HFFc6 (cell line): ENCODE results near the gene UMODL1. TPM values are rescaled to one million over a fixed set of nuclear protein-coding genes. Genes with fewer than 3 reads are reported as not detected.

Experiments
- DNase-seq: peaks from one replicate; pipeline ENCODE4 v3.0.0-alpha.2; 2018
- H3K27ac Mint-ChIP-seq: 2 replicates; pipeline ENCODE4 v1.8.0; 2020; ENCODE audit warnings: mild to moderate bottlenecking, mixed read lengths
- H3K27me3 Mint-ChIP-seq: 2 replicates; pipeline ENCODE4 v1.8.0; 2021; ENCODE audit warnings: mild to moderate bottlenecking, moderate library complexity, mixed read lengths; ENCODE audit not compliant: insufficient read depth
- H3K36me3 Mint-ChIP-seq: 2 replicates; pipeline ENCODE4 v1.8.0; 2021; ENCODE audit warnings: low read depth, mixed read lengths
- H3K4me1 Mint-ChIP-seq: 2 replicates; pipeline ENCODE4 v1.8.0; 2020; ENCODE audit warnings: low read depth, mixed read lengths
- H3K4me3 Mint-ChIP-seq: 2 replicates; pipeline ENCODE4 v1.8.0; 2020; ENCODE audit warnings: mild to moderate bottlenecking, moderate library complexity, mixed read lengths
- H3K9me3 Mint-ChIP-seq: 2 replicates; pipeline ENCODE4 v1.8.0; 2020; ENCODE audit warnings: mild to moderate bottlenecking, mixed read lengths
- total RNA-seq, 6 experiments: library from RNA; stranded (reverse); fragmentation: NEBNext Ultra II Directional; extraction: Animal tissue kit (Norgen Biotek cat#: 25700); gene quantifications; 2 replicates in 1 of 6; 3 replicates in 5 of 6; pipeline ENCODE4 v1.2.3, GENCODE V29; 2021
- TF ChIP-seq, protein P1 (sequence below): fragments of 200-600 bp; sonication (generic); IDR thresholded peaks from 2 replicates; pipeline ENCODE4 v1.5.0; 2021; ENCODE audit warnings: antibody characterized with exemption, mild to moderate bottlenecking

UMODL1 gene
- total RNA-seq, 6 experiments from 2014 or later: not detected

DNA sequence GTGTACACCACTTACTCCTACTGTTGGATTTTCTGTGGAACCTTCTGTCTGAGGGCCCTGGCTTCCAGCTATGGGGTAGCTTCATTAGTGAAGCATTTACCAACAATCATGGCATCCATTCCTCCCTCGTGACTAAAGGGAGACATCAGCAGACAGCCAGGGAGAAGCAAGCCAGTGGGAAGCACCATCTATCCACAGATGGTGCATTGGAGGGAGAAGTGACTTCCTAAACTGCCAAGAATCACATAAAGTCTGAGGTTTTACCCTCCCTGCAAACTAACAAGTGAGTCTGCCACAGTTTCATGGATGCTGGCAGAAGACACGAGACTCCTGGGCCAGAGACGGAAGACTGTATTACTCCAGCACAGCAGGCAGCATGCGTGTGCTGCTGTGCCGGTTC, 31.4 kb downstream of the UMODL1 start:
- H3K9me3 Mint-ChIP-seq: no peaks in the 10 kb centered on the region
- H3K27me3 Mint-ChIP-seq: no peaks in the 10 kb centered on the region; the same call in none of the 2 replicates
- no peak overlapping the region for H3K27ac Mint-ChIP-seq
- TF ChIP-seq, protein P1, sequence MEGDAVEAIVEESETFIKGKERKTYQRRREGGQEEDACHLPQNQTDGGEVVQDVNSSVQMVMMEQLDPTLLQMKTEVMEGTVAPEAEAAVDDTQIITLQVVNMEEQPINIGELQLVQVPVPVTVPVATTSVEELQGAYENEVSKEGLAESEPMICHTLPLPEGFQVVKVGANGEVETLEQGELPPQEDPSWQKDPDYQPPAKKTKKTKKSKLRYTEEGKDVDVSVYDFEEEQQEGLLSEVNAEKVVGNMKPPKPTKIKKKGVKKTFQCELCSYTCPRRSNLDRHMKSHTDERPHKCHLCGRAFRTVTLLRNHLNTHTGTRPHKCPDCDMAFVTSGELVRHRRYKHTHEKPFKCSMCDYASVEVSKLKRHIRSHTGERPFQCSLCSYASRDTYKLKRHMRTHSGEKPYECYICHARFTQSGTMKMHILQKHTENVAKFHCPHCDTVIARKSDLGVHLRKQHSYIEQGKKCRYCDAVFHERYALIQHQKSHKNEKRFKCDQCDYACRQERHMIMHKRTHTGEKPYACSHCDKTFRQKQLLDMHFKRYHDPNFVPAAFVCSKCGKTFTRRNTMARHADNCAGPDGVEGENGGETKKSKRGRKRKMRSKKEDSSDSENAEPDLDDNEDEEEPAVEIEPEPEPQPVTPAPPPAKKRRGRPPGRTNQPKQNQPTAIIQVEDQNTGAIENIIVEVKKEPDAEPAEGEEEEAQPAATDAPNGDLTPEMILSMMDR: no peak
- H3K36me3 Mint-ChIP-seq: no peaks in the 10 kb centered on the region
- H3K4me3 Mint-ChIP-seq: no peak overlapping the region
- H3K4me1 Mint-ChIP-seq: peaks cover 25% of the 10 kb centered on the region
- no peak for DNase-seq

DNA sequence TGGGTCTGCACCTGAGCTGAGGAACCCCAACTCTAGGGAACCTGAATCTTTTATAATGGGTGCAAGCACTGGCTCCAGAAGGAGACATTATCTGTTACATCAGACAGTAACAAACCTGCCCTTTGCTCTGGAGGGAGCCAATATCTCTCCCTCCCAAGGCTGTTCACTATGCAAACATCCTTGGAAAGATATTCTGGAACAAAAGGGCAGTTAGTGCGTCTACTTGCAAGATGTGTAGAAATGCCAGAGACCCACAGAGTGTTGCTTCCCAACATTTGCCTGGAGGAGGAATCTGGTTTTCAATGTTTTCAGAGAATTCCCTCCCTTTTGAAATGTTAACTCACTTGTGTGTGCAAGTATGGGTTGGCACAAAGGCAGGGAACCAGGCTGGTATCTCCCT, 31.9 kb downstream of the UMODL1 start:
- H3K4me1 Mint-ChIP-seq: peaks cover 21% of the 10 kb centered on the region
- H3K9me3 Mint-ChIP-seq: no peaks in the 10 kb centered on the region
- no peak overlapping the region for H3K27ac Mint-ChIP-seq
- H3K36me3 Mint-ChIP-seq: no peaks in the 10 kb centered on the region
- no peak overlapping the region for H3K4me3 Mint-ChIP-seq
- no peaks in the 10 kb centered on the region; the same call in none of the 2 replicates for H3K27me3 Mint-ChIP-seq
- no peak for DNase-seq
- TF ChIP-seq, protein P1: no peak

DNA sequence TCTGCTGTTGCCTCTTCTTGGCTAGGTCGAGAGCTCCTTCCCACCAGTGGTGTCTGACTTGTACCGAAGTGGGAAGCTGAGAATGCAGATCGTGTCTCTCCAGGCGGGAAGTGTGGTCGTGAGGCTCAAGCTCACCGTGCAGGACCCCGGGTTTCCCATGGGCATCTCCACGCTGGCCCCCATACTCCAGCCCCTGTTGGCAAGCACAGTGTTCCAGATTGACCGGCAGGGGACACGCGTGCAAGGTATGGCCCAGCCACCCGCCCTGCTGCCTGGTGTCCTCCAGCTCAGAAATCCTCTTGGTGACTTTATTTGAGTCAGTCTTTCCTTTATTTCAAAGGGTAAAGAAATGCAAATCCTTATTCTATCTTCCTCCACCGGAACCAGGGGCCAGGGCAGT, 32.7 kb downstream of the UMODL1 start:
- TF ChIP-seq, protein P1: no peak
- H3K9me3 Mint-ChIP-seq: no peaks in the 10 kb centered on the region
- H3K4me1 Mint-ChIP-seq: peaks cover 13% of the 10 kb centered on the region
- DNase-seq: no peak
- H3K27me3 Mint-ChIP-seq: no peaks in the 10 kb centered on the region; the same call in none of the 2 replicates
- H3K27ac Mint-ChIP-seq: no peak overlapping the region
- H3K36me3 Mint-ChIP-seq: no peaks in the 10 kb centered on the region
- no peak overlapping the region for H3K4me3 Mint-ChIP-seq

DNA sequence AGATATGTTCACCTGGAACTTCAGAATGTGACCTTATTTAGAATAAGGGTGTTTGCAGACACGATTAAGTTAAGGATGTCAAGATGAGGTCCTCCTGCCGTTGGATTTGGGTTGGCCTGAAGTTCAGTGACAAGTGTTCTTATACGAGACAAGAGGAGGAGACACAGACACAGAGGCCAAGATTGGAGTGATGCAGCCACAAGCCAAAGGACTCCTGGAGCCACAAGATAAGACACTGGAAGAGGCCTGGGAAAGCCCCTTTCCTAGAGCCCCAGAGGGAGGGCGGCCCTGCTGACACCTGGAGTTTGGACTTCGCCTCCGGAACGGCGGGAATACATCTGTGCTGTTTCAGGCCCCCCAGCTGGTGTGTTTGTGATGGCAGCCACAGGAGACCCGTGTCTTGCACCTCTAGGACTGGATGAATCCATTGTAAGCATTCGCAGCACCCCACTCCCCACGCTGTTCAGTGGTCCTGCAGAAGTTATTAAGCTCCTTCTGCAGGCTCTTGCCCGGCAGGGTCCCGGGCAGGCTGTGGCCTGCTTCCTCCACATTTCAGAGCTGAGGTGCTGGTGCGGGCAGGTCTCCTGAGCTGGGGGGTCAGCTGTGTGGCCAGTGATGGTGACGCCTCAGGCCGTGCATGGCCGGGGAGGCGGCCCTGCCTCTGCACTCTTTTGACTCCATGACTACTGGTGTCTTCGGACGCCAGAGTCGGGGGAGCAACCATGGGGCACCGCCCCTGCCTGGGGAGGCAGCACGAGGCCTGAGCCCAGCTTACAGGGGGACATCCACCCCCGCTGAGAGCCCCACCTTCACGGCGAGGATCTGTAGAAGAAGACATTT, 34.6 kb downstream of the UMODL1 start:
- Mint-ChIP-seq H3K36me3 (no peaks in the 10 kb centered on the region), H3K4me1 (peaks cover 11% of the 10 kb centered on the region), H3K27ac (no peak overlapping the region), H3K27me3 (peaks cover 1% of the 10 kb centered on the region), H3K4me3 (no peak overlapping the region), H3K9me3 (no peaks in the 10 kb centered on the region)
- TF ChIP-seq, protein P1: no peak
- DNase-seq: no peak

DNA sequence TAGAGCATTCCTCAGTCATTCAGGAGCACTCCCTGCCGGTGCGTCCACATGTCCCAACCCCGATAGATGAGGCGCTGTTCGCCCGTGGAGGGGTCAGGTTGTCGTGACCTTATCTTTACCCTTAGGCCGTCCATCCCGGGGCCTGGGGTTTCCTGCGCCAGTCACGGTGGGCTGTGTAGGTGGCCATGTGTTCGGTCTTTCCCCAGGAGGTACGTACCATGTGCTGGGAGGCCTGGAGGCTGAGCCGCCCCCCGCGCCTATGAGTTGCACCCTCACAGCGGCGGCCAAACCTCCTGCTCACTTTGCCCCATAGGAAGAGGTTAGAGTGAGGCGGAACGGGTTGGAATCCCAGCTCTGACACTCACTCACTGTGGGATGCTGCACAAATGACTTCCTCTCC, 35.3 kb downstream of the UMODL1 start:
- no peaks in the 10 kb centered on the region for H3K9me3 Mint-ChIP-seq
- H3K27ac Mint-ChIP-seq: no peak overlapping the region
- no peaks in the 10 kb centered on the region for H3K36me3 Mint-ChIP-seq
- no peak overlapping the region for H3K4me3 Mint-ChIP-seq
- no peak for DNase-seq
- H3K27me3 Mint-ChIP-seq: peaks cover 1% of the 10 kb centered on the region
- H3K4me1 Mint-ChIP-seq: peaks cover 11% of the 10 kb centered on the region
- TF ChIP-seq, protein P1: no peak
